HFFc6 (cell line): ENCODE results near the gene TLE4. TPM values are rescaled to one million over a fixed set of nuclear protein-coding genes. Genes with fewer than 3 reads are reported as not detected.

Source experiments
- DNase-seq: peaks from one replicate; pipeline ENCODE4 v3.0.0-alpha.2; 2018
- H3K27ac Mint-ChIP-seq: 2 replicates; pipeline ENCODE4 v1.8.0; 2020; ENCODE audit warnings: mild to moderate bottlenecking, mixed read lengths
- H3K27me3 Mint-ChIP-seq: 2 replicates; pipeline ENCODE4 v1.8.0; 2021; ENCODE audit warnings: mild to moderate bottlenecking, moderate library complexity, mixed read lengths; ENCODE audit not compliant: insufficient read depth
- H3K36me3 Mint-ChIP-seq: 2 replicates; pipeline ENCODE4 v1.8.0; 2021; ENCODE audit warnings: low read depth, mixed read lengths
- H3K4me1 Mint-ChIP-seq: 2 replicates; pipeline ENCODE4 v1.8.0; 2020; ENCODE audit warnings: low read depth, mixed read lengths
- H3K4me3 Mint-ChIP-seq: 2 replicates; pipeline ENCODE4 v1.8.0; 2020; ENCODE audit warnings: mild to moderate bottlenecking, moderate library complexity, mixed read lengths
- H3K9me3 Mint-ChIP-seq: 2 replicates; pipeline ENCODE4 v1.8.0; 2020; ENCODE audit warnings: mild to moderate bottlenecking, mixed read lengths
- CTCF ChIP-seq: fragments of 200-600 bp; sonication (generic); IDR thresholded peaks from 2 replicates; pipeline ENCODE4 v1.5.0; 2021; ENCODE audit warnings: antibody characterized with exemption, mild to moderate bottlenecking
- total RNA-seq, 6 experiments: library from RNA; stranded (reverse); fragmentation: NEBNext Ultra II Directional; extraction: Animal tissue kit (Norgen Biotek cat#: 25700); gene quantifications; 2 replicates in 1 of 6; 3 replicates in 5 of 6; pipeline ENCODE4 v1.2.3, GENCODE V29; 2021

Gene TLE4
- total RNA-seq, 6 experiments from 2014 or later: 126 to 186 (median 139) TPM

GRCh38 chr9:79685577-79685976 lies 113.8 kb downstream of the TLE4 start:
- peaks cover 99% of the 10 kb centered on the region for H3K4me1 Mint-ChIP-seq
- peaks cover 9% of the 10 kb centered on the region for H3K27me3 Mint-ChIP-seq
- TF ChIP-seq CTCF: no peak
- peak overlapping the region; percentile 82 for H3K27ac Mint-ChIP-seq
- H3K36me3 Mint-ChIP-seq: peaks cover 60% of the 10 kb centered on the region
- peaks cover 4% of the 10 kb centered on the region; the same call in 1 of the 2 replicates for H3K9me3 Mint-ChIP-seq
- peak overlapping the region; percentile 67 for H3K4me3 Mint-ChIP-seq
- DNase-seq: peak; percentile 67

GRCh38 chr9:79686381-79687130 lies 114.8 kb downstream of the TLE4 start:
- peak; percentile 88 for DNase-seq
- peak overlapping the region; percentile 82 for H3K27ac Mint-ChIP-seq
- no peak; the same call in 1 of the 2 replicates for TF ChIP-seq CTCF
- peak overlapping the region; percentile 67 for H3K4me3 Mint-ChIP-seq
- peaks cover 15% of the 10 kb centered on the region for H3K27me3 Mint-ChIP-seq
- peaks cover 63% of the 10 kb centered on the region for H3K36me3 Mint-ChIP-seq
- peaks cover 4% of the 10 kb centered on the region; the same call in 1 of the 2 replicates for H3K9me3 Mint-ChIP-seq
- peaks cover 100% of the 10 kb centered on the region for H3K4me1 Mint-ChIP-seq

- Mint-ChIP-seq H3K27ac (peak overlapping the region; percentile 82), H3K4me1 (peaks cover 100% of the 10 kb centered on the region), H3K27me3 (peaks cover 18% of the 10 kb centered on the region), H3K4me3 (peak overlapping the region; percentile 67), H3K36me3 (peaks cover 68% of the 10 kb centered on the region), H3K9me3 (peaks cover 4% of the 10 kb centered on the region; the same call in 1 of the 2 replicates)
- no peak for DNase-seq
- TF ChIP-seq CTCF: no peak
These were observed 115.3 kb downstream of the TLE4 start for GRCh38 chr9:79687131-79687447.

- Mint-ChIP-seq H3K36me3 (peaks cover 72% of the 10 kb centered on the region), H3K9me3 (peaks cover 4% of the 10 kb centered on the region; the same call in 1 of the 2 replicates), H3K27ac (peak overlapping the region; percentile 82), H3K4me1 (peaks cover 100% of the 10 kb centered on the region), H3K27me3 (peaks cover 21% of the 10 kb centered on the region), H3K4me3 (0 out of 2 replicates have a peak overlapping the region, but pooled peaks have one; percentile 23)
- no peak for DNase-seq
- TF ChIP-seq CTCF: no peak
These were observed 116.6 kb downstream of the TLE4 start for GRCh38 chr9:79688363-79688762.

GRCh38 chr9:79689576-79689975 lies 117.8 kb downstream of the TLE4 start:
- DNase-seq: no peak
- H3K27ac Mint-ChIP-seq: peak overlapping the region; percentile 21
- peaks cover 4% of the 10 kb centered on the region; the same call in 1 of the 2 replicates for H3K9me3 Mint-ChIP-seq
- no peak overlapping the region for H3K4me3 Mint-ChIP-seq
- TF ChIP-seq CTCF: no peak
- peaks cover 26% of the 10 kb centered on the region for H3K27me3 Mint-ChIP-seq
- H3K4me1 Mint-ChIP-seq: peaks cover 100% of the 10 kb centered on the region
- peaks cover 63% of the 10 kb centered on the region for H3K36me3 Mint-ChIP-seq
